HG02588 (cell line): ENCODE measurements around the gene OR2T34.
"Not testable (repeated sequence)": the region's sequence is repeated elsewhere in the genome, so short reads cannot be mapped to it uniquely, and the experiment has no call there.

Source experiments
- ATAC-seq: cut with Tn5 transposase; IDR thresholded peaks from one replicate; pipeline ENCODE4 v1.9.1; 2021; ENCODE audit warnings: mild to moderate bottlenecking, moderate library complexity; ENCODE audit not compliant: unreplicated experiment

The OR2T34 gene

GRCh38 chr1:248565530-248566373 is 8.8 kb downstream of the OR2T34 start:
- peak; percentile 71 for ATAC-seq

- not testable (repeated sequence) for ATAC-seq
Observed at GRCh38 chr1:248562672-248563071, 11.9 kb downstream of the OR2T34 start, which contains the start of gene OR2T29. Gene OR2T29, minus strand, starts transcription at chr1:248562772. Its CDS starts 3,281 bp downstream, at chr1:248559491.

- not testable (repeated sequence) for ATAC-seq
Observed at GRCh38 chr1:248551027-248551426, 23.5 kb downstream of the OR2T34 start.

DNA sequence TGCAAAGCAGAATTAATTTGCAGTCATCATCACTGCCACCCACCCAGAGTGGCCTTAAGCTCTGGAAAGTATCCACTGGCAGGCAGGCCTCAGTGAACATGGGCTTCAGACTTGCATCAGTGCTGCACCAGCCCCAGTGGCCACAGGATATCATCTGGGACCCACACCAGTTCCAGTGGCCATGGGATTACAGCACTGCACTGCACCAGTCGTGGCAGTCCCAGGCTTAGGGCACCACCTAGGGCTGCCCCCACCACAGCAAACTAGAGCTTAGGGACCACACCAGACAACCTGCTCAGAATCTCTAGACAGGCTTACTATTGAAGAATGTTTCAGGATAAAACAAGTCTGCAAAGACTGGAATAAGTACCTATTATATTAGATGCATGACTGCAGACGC is 27.2 kb downstream of the OR2T34 start:
- not testable (repeated sequence) for ATAC-seq

GRCh38 chr1:248537449-248537848 is 37.1 kb downstream of the OR2T34 start:
- ATAC-seq, result not testable (repeated sequence)
